Panc1 (cell line): ENCODE results near the gene EDEM3. TPM values are rescaled to one million over a fixed set of nuclear protein-coding genes. Genes with fewer than 3 reads are reported as not detected.

Experiments
- ATAC-seq: fragments of 200-7000 bp; cut with Tn5 transposase; 2 replicates; pipeline ENCODE4 v1.9.1; 2020; ENCODE audit warnings: mild to moderate bottlenecking, moderate library complexity
- BruUV-seq: library from RNA; stranded (reverse); fragments of 400-500 nt; replicated peaks from 2 replicates; lab custom pipeline; 2021; lab: Mats Ljungman, UMichigan
- CTCF ChIA-PET: fragments of 300-600 bp; sonication (Branson Sonifier 250); formaldehyde crosslinking; loops from one replicate; lab custom pipeline; 2022; ENCODE audit warnings: antibody characterized with exemption; lab: Charles Lee
- POLR2A ChIA-PET: fragments of 300-600 bp; sonication (Branson Sonifier 250); formaldehyde crosslinking; loops from one replicate; lab custom pipeline; 2022; ENCODE audit warnings: antibody characterized with exemption; lab: Charles Lee
- DNase-seq: peaks from one replicate; pipeline ENCODE4 v3.0.0-alpha.2; 2010; ENCODE audit warnings: low read depth, low spot score
- H3K27ac ChIP-seq: 2 replicates; pipeline ENCODE4 v1.5.1; 2011; ENCODE audit warnings: mild to moderate bottlenecking, low read length, inconsistent platforms
- H3K27me3 ChIP-seq: fragments of 200-500 bp; sonication (Bioruptor generic); 2 replicates; pipeline ENCODE4 v1.6.0; 2014; ENCODE audit warnings: low read length, inconsistent platforms; ENCODE audit not compliant: control insufficient read depth, insufficient read depth
- H3K36me3 ChIP-seq: fragments of 200-500 bp; sonication (Bioruptor generic); 2 replicates; pipeline ENCODE4 v1.5.1; 2014; ENCODE audit warnings: inconsistent platforms, mild to moderate bottlenecking, low read length, moderate library complexity; ENCODE audit not compliant: control insufficient read depth, insufficient read depth
- H3K4me1 ChIP-seq: 2 replicates; pipeline ENCODE4 v1.5.1; 2011; ENCODE audit warnings: inconsistent platforms, mild to moderate bottlenecking, low read length, moderate library complexity; ENCODE audit not compliant: control insufficient read depth, insufficient read depth
- H3K4me3 ChIP-seq, 2 experiments: 2 replicates each; pipeline ENCODE4 v1.5.1; 2011 to 2012; ENCODE audit warnings: low read depth in 2 of 2, low read length in 2 of 2, mild to moderate bottlenecking in 2 of 2, inconsistent platforms in 1 of 2, moderate library complexity in 1 of 2
- H3K9me3 ChIP-seq: fragments of 200-500 bp; sonication (Bioruptor generic); 2 replicates; pipeline ENCODE4 v1.5.1; 2014; ENCODE audit warnings: low read depth, mild to moderate bottlenecking, inconsistent platforms, low read length, moderate library complexity; ENCODE audit not compliant: control insufficient read depth, insufficient read depth
- CTCF ChIP-seq: fragments of 450-650 bp; IDR thresholded peaks from 2 replicates; pipeline ENCODE4 v1.5.1; 2017; ENCODE audit warnings: mild to moderate bottlenecking
- POLR2AphosphoS5 ChIP-seq: IDR thresholded peaks from 2 replicates; pipeline ENCODE4 v1.6.1; 2012; ENCODE audit warnings: mild to moderate bottlenecking, low read depth, low read length, moderate library complexity
- REST ChIP-seq, 2 experiments: IDR thresholded peaks; 2 replicates each; pipeline ENCODE4 v1.6.1; 2011 to 2012; ENCODE audit warnings: low read depth in 2 of 2, control low read depth in 1 of 2, low read length in 1 of 2, mild to moderate bottlenecking in 1 of 2, moderate library complexity in 1 of 2; ENCODE audit not compliant: insufficient read depth in 1 of 2
- SIN3A ChIP-seq: IDR thresholded peaks from 2 replicates; pipeline ENCODE4 v1.6.1; 2012; ENCODE audit warnings: low read depth, mild to moderate bottlenecking, low read length, moderate library complexity, borderline replicate concordance; ENCODE audit not compliant: insufficient read depth
- TCF7L2 ChIP-seq: IDR thresholded peaks from 2 replicates; pipeline ENCODE4 v1.6.1; 2011; ENCODE audit warnings: mild to moderate bottlenecking, low read depth, low read length, inconsistent platforms
- in situ Hi-C: cut with HindIII; loops from 2 replicates; pipeline ENCODE4 v1.10.0; 2016; ENCODE audit warnings: low sequenced_read_pairs, low pct_unique_long_range_greater_than_20kb
- intact Hi-C: fragments of 100-400 bp; cut with micrococcal nuclease; formaldehyde crosslinking; loops from one replicate; pipeline ENCODE4 v1.10.0; 2022; ENCODE audit not compliant: unreplicated experiment
- total RNA-seq: library from RNA; stranded (reverse); gene quantifications from one replicate; pipeline ENCODE4 v1.2.1, GENCODE V29; 2021; ENCODE audit not compliant: unreplicated experiment

Gene EDEM3
- total RNA-seq, 1 experiment from 2014 or later: 17.4 TPM

GRCh38 chr1:184747089-184747955 lies 7.3 kb downstream of the EDEM3 start:
- CTCF ChIA-PET: no interaction called here
- no TSS peak for BruUV-seq

More at GRCh38 chr1:184747089-184747955, 7.3 kb downstream of the EDEM3 start:
- Histone ChIP-seq H3K27ac (no peak overlapping the region), H3K27me3 (no peaks in the 10 kb centered on the region), H3K36me3 (no peaks in the 10 kb centered on the region; the same call in none of the 2 replicates), H3K4me1 (no peaks in the 10 kb centered on the region), H3K4me3 (no peak overlapping the region), H3K9me3 (no peaks in the 10 kb centered on the region)
- DNase-seq (no peak), ATAC-seq (no peak)
- TF ChIP-seq POLR2AphosphoS5: no peak
- no peak for TF ChIP-seq TCF7L2
- no peak for TF ChIP-seq REST (IDR thresholded peaks at IDR 0.05; ENCODE audit: insufficient read depth in 1 of 2, low read depth in 2 of 2, low read length in 1 of 2)
- TF ChIP-seq SIN3A: no peak
- TF ChIP-seq CTCF: no peak
- POLR2A ChIA-PET: no interaction called here
- in situ Hi-C loops: no loop called here
- intact Hi-C loops: no loop called here
